ENCODE data around the gene DPM1. TPM values are rescaled to one million over a fixed set of nuclear protein-coding genes. Genes with fewer than 3 reads are reported as not detected.

The DPM1 gene
- total and polyA plus RNA-seq, 3 donors from 2014 or later, result 44.5 to 71.0 (median 54.3) TPM

- Histone ChIP-seq H3K4me1 (peaks cover 24% of the 10 kb centered on the region), H3K36me3 (ENCODE audit: low read depth, missing control alignments) (no peaks in the 10 kb centered on the region), H3K9me3 (no peaks in the 10 kb centered on the region), H3K27ac (no peak overlapping the region), H3K27me3 (no peaks in the 10 kb centered on the region), H3K4me3 (peak overlapping the region; percentile 88 to 95)
- TF ChIP-seq POLR2A (IDR thresholded peaks at IDR 0.05), result no peak
- no peak for TF ChIP-seq CTCF (IDR thresholded peaks at IDR 0.05)
- WGBS, 2 donors, result 42 to 54% methylated on average over 12 to 23 of the region's 25 CpGs
- intact Hi-C loops (cut with DNase I; ENCODE audit: low total_unique reads), result no loop called here
- DNase-seq, result no peak
These were observed 1.3 kb upstream of the DPM1 start for GRCh38 chr20:50959543-50960126.

- intact Hi-C loops (cut with DNase I; ENCODE audit: low total_unique reads), result no loop called here
- H3K36me3 ChIP-seq (ENCODE audit: low read depth, missing control alignments), result no peaks in the 10 kb centered on the region
- H3K4me1 ChIP-seq, result peaks cover 25% of the 10 kb centered on the region
- 0 to 1% methylated on average over 19 to 55 of the region's 67 CpGs for WGBS, 2 donors
- no peaks in the 10 kb centered on the region for H3K27me3 ChIP-seq
- DNase-seq, result peak; percentile 88
- TF ChIP-seq POLR2A (IDR thresholded peaks at IDR 0.05) (no peak), CTCF (IDR thresholded peaks at IDR 0.05) (peak in 1 of 3 experiments; percentile 1)
- peak within 1 kb of the TSS; percentile 89 to 91 for H3K27ac ChIP-seq
- H3K4me3 ChIP-seq, result peak within 1 kb of the TSS; percentile 88 to 95
- no peaks in the 10 kb centered on the region for H3K9me3 ChIP-seq
These were observed 547 bp upstream of the DPM1 start, which contains the start of gene MOCS3 for GRCh38 chr20:50958615-50959542. TSS of gene MOCS3 (plus strand) at chr20:50958818. CDS start at chr20:50958843, 25 bp downstream.

DNA sequence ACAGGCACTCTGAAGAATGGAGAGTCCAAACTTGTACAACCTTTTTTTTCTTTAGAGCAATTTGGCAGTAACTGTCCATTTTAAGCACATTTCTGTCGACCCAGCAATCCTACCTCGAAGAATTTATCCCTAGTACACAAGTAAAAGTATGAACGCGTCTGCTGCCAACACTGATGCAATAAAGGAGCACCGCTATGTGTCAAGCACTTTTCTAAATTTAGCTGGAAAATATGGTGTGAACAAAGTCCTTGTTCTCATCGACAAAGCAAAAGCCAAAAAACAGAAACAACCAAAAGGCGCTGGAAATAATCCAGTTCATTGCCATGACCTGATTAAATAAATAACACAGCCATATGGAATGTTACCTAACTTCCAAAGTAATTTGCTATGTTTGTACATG lies 1.1 kb downstream of the DPM1 start:
- intact Hi-C loops (cut with DNase I; ENCODE audit: low total_unique reads), result no loop called here
- no peaks in the 10 kb centered on the region for H3K9me3 ChIP-seq
- peak overlapping the region; percentile 88 to 95 for H3K4me3 ChIP-seq
- no peaks in the 10 kb centered on the region for H3K27me3 ChIP-seq
- TF ChIP-seq POLR2A (IDR thresholded peaks at IDR 0.05), result no peak
- no peak for TF ChIP-seq CTCF (IDR thresholded peaks at IDR 0.05)
- 6 to 11% methylated on average over 7 of the region's 7 CpGs for WGBS, 2 donors
- H3K27ac ChIP-seq, result no peak overlapping the region
- H3K36me3 ChIP-seq (ENCODE audit: low read depth, missing control alignments), result no peaks in the 10 kb centered on the region
- H3K4me1 ChIP-seq, result peaks cover 25% of the 10 kb centered on the region
- DNase-seq, result no peak

DNA sequence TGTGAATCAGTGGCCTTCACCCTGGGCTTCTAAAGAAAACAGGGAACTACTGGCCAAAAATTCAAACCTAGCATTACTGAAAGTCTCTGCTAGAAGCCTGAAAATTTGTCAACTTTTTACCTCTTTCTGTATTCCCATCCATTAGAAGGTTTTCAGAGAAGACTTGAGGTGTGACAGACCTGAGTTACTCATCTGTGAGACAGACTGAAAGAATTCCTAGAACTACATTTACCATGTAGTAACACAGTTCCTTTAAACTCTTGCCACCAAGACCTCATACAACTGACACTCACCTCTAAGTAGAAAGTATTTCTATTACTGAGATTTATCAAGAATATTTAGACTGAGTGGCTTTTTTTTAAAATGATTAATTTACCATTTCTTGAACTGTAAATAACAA lies 4.5 kb downstream of the DPM1 start:
- H3K27ac ChIP-seq, result no peak overlapping the region
- DNase-seq, result no peak
- intact Hi-C loops (cut with DNase I; ENCODE audit: low total_unique reads), result no loop called here

More for the DNA sequence above, 4.5 kb downstream of the DPM1 start:
- Histone ChIP-seq H3K4me3 (no peak overlapping the region), H3K36me3 (ENCODE audit: low read depth, missing control alignments) (no peaks in the 10 kb centered on the region), H3K4me1 (peaks cover 14% of the 10 kb centered on the region), H3K9me3 (no peaks in the 10 kb centered on the region), H3K27me3 (no peaks in the 10 kb centered on the region)
- TF ChIP-seq CTCF (IDR thresholded peaks at IDR 0.05) (no peak), POLR2A (IDR thresholded peaks at IDR 0.05) (no peak)

Measured in testis (tissue), 3 donors.